Liver (tissue), 9 donors: Measurements from ENCODE around the gene RCOR1. TPM values are rescaled to one million over a fixed set of nuclear protein-coding genes. Genes with fewer than 3 reads are reported as not detected.

ENCODE experiments used
- DNase-seq: peaks from one replicate; pipeline ENCODE4 v3.0.0-alpha.2; 2017; ENCODE audit warnings: low spot score
- H3K27ac ChIP-seq, 2 donors: one replicate each; pipeline ENCODE4 v1.7.0; 2013; ENCODE audit warnings: inconsistent platforms in 2 of 2, low read length in 2 of 2, control low read depth in 1 of 2, low read depth in 1 of 2, mild to moderate bottlenecking in 1 of 2
- H3K27me3 ChIP-seq, 4 donors: one replicate each; pipeline versions ENCODE4 v1.6.1 to v1.7.0; 2013; ENCODE audit warnings: low read length in 3 of 4, inconsistent platforms in 1 of 4, mild to moderate bottlenecking in 1 of 4, moderate library complexity in 1 of 4; ENCODE audit not compliant: control insufficient read depth in 4 of 4, insufficient read depth in 4 of 4
- H3K36me3 ChIP-seq, 4 donors: one replicate each; pipeline versions ENCODE4 v1.6.1 to v1.7.0; 2013; ENCODE audit warnings: low read length in 3 of 4, mild to moderate bottlenecking in 3 of 4, low read depth in 1 of 4, moderate library complexity in 1 of 4; ENCODE audit not compliant: control insufficient read depth in 4 of 4, insufficient read depth in 3 of 4
- H3K4me1 ChIP-seq, 4 donors: one replicate each; pipeline versions ENCODE4 v1.6.1 to v1.7.0; 2013; ENCODE audit warnings: low read length in 3 of 4, mild to moderate bottlenecking in 3 of 4, moderate library complexity in 1 of 4; ENCODE audit not compliant: control insufficient read depth in 4 of 4, insufficient read depth in 4 of 4
- H3K4me3 ChIP-seq, 3 donors: one replicate each; pipeline versions ENCODE4 v1.6.1 to v1.7.0; 2013; ENCODE audit warnings: low read length in 3 of 3, control low read depth in 1 of 3, low read depth in 1 of 3, mild to moderate bottlenecking in 1 of 3
- H3K9ac ChIP-seq, 2 donors: one replicate each; pipeline ENCODE4 v1.7.0; 2013; ENCODE audit warnings: low read length in 2 of 2, mild to moderate bottlenecking in 2 of 2, moderate library complexity in 2 of 2, control low read depth in 1 of 2, low read depth in 1 of 2
- H3K9me3 ChIP-seq, 4 donors: one replicate each; pipeline versions ENCODE4 v1.6.1 to v1.7.0; 2013; ENCODE audit warnings: low read length in 3 of 4; ENCODE audit not compliant: control insufficient read depth in 4 of 4
- ATF3 ChIP-seq: IDR thresholded peaks from 2 replicates; pipeline ENCODE4 v1.6.1; 2016; ENCODE audit warnings: antibody characterized with exemption
- CTCF ChIP-seq: fragments of 150-350 bp; IDR thresholded peaks from 2 replicates; pipeline ENCODE4 v1.5.1; 2017; ENCODE audit warnings: improper control_type of control experiment, low read depth, low read length; ENCODE audit not compliant: missing input control
- EGR1 ChIP-seq, 2 donors: IDR thresholded peaks; 2 replicates each; pipeline ENCODE4 v1.6.1; 2016 to 2018; ENCODE audit warnings: antibody characterized with exemption in 2 of 2, low read depth in 2 of 2
- FOXA1 ChIP-seq: IDR thresholded peaks from 2 replicates; pipeline ENCODE4 v1.6.1; 2016; ENCODE audit warnings: antibody characterized with exemption
- FOXA2 ChIP-seq: IDR thresholded peaks from 2 replicates; pipeline ENCODE4 v1.6.1; 2016; ENCODE audit warnings: antibody characterized with exemption
- GABPA ChIP-seq, 2 donors: IDR thresholded peaks in 1 of 2; conservative IDR thresholded peaks in 1 of 2; 2 replicates each; pipeline ENCODE4 v1.6.1; 2016; ENCODE audit warnings: antibody characterized with exemption in 2 of 2, mild to moderate bottlenecking in 1 of 2, moderate library complexity in 1 of 2
- HNF4A ChIP-seq, 2 donors: conservative IDR thresholded peaks; 2 replicates each; pipeline ENCODE4 v1.6.1; 2016; ENCODE audit warnings: antibody characterized with exemption in 2 of 2, mild to moderate bottlenecking in 2 of 2
- HNF4G ChIP-seq: IDR thresholded peaks from 2 replicates; pipeline ENCODE4 v1.6.1; 2016; ENCODE audit warnings: antibody characterized with exemption
- JUND ChIP-seq, 2 donors: IDR thresholded peaks; 2 replicates each; pipeline ENCODE4 v1.6.1; 2016; ENCODE audit warnings: antibody characterized with exemption in 2 of 2
- RAD21 ChIP-seq, 2 donors: IDR thresholded peaks; 2 replicates each; pipeline ENCODE4 v1.6.1; 2016; ENCODE audit warnings: antibody characterized with exemption in 2 of 2, mild to moderate bottlenecking in 2 of 2
- REST ChIP-seq: IDR thresholded peaks from 2 replicates; pipeline ENCODE4 v1.6.1; 2016; ENCODE audit warnings: antibody characterized with exemption, mild to moderate bottlenecking
- RXRA ChIP-seq, 2 donors: IDR thresholded peaks; 2 replicates each; pipeline ENCODE4 v1.6.1; 2017 to 2018; ENCODE audit warnings: antibody characterized with exemption in 2 of 2, mild to moderate bottlenecking in 1 of 2
- SP1 ChIP-seq: IDR thresholded peaks from 2 replicates; pipeline ENCODE4 v1.6.1; 2018; ENCODE audit warnings: antibody characterized with exemption, mild to moderate bottlenecking
- TAF1 ChIP-seq: conservative IDR thresholded peaks from 2 replicates; pipeline ENCODE4 v1.6.1; 2016; ENCODE audit warnings: antibody characterized with exemption, mild to moderate bottlenecking
- YY1 ChIP-seq: IDR thresholded peaks from 2 replicates; pipeline ENCODE4 v1.6.1; 2016; ENCODE audit warnings: antibody characterized with exemption, mild to moderate bottlenecking
- WGBS: extraction: QIAGEN DNeasy Blood & Tissue Kit; methylation state at CpG from one replicate; pipeline ENCODE4 v1.1.7; 2013; 5-methylcytosine and 5-hydroxymethylcytosine counted together
- polyA plus RNA-seq, 2 donors: library from polyadenylated mRNA; stranded (reverse) in 1 of 2; unstranded in 1 of 2; fragments of 200-250 nt in 1 of 2; fragments of >200 nt in 1 of 2; fragmentation: Nextera tagmentation in 1 of 2; extraction: Ambion mirVana in 1 of 2; gene quantifications; one replicate each; pipeline versions ENCODE4 v1.2.1 to v1.2.3, GENCODE V29; 2013 to 2015
- total RNA-seq, 2 donors: library from RNA; depleted of rRNA; stranded (reverse); fragments of >200 nt; gene quantifications; one replicate each; pipeline ENCODE4 v1.2.3, GENCODE V29; 2014
- TF ChIP-seq, protein P1 (sequence below): IDR thresholded peaks from 2 replicates; pipeline ENCODE4 v1.6.1; 2016; ENCODE audit warnings: antibody characterized with exemption
- TF ChIP-seq, protein P2 (sequence below): IDR thresholded peaks from 2 replicates; pipeline ENCODE4 v1.6.1; 2016; ENCODE audit warnings: antibody characterized with exemption
- donor health status: healthy.
- donor health status: healthy.
- donor health status: healthy.
- donor health status: healthy.
- donor health status: healthy.

RCOR1 gene
- total and polyA plus RNA-seq, 4 donors = 4.2 to 17.0 (median 5.7) TPM

DNA sequence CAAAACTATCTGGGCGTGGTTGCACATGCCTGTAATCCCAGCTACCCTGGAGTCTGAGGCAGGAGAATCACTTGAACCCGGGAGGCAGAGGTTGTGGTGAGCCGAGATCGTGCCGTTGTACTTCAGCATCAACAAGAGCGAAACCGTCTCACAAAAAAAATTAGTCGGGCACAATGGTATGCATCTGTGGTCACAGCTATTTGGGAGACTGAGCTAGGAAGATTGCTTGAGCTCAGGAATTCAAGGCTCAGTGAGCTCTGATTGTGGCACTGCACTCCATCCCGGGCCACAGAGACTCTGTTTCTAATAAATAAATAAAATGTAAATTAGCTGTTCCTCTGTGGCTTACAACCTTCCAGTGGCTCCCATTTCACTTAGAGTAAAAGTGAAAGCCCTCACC, 28.0 kb downstream of the RCOR1 start:
- 95% methylated on average over 9 of the region's 9 CpGs for WGBS
- peaks cover 0 to 11% (median 9%) of the 10 kb centered on the region in 4 donors for H3K4me1 ChIP-seq
- TF ChIP-seq RXRA (IDR thresholded peaks at IDR 0.05) (no peak), HNF4G (no peak), CTCF (no peak), ATF3 (no peak), YY1 (no peak), JUND (IDR thresholded peaks at IDR 0.05) (no peak), TAF1 (no peak)
- TF ChIP-seq, protein P1, sequence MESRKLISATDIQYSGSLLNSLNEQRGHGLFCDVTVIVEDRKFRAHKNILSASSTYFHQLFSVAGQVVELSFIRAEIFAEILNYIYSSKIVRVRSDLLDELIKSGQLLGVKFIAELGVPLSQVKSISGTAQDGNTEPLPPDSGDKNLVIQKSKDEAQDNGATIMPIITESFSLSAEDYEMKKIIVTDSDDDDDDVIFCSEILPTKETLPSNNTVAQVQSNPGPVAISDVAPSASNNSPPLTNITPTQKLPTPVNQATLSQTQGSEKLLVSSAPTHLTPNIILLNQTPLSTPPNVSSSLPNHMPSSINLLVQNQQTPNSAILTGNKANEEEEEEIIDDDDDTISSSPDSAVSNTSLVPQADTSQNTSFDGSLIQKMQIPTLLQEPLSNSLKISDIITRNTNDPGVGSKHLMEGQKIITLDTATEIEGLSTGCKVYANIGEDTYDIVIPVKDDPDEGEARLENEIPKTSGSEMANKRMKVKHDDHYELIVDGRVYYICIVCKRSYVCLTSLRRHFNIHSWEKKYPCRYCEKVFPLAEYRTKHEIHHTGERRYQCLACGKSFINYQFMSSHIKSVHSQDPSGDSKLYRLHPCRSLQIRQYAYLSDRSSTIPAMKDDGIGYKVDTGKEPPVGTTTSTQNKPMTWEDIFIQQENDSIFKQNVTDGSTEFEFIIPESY = no peak

GRCh38 chr14:102622262-102622885, 29.9 kb downstream of the RCOR1 start:
- Histone ChIP-seq H3K9me3 (no peaks in the 10 kb centered on the region), H3K27ac (no peak overlapping the region), H3K36me3 (no peaks in the 10 kb centered on the region), H3K27me3 (no peaks in the 10 kb centered on the region), H3K9ac (no peak overlapping the region), H3K4me3 (no peak overlapping the region), H3K4me1 (peaks cover 1 to 10% (median 5%) of the 10 kb centered on the region in 4 donors)
- TF ChIP-seq FOXA1 = no peak
- no peak for TF ChIP-seq GABPA (IDR thresholded peaks at IDR 0.05 in 1 of 2, conservative IDR thresholded peaks at IDR 0.05 in 1 of 2)
- TF ChIP-seq SP1 = no peak
- no peak for TF ChIP-seq RXRA (IDR thresholded peaks at IDR 0.05)
- TF ChIP-seq FOXA2 = no peak
- no peak for TF ChIP-seq RAD21 (IDR thresholded peaks at IDR 0.05)
- no peak for TF ChIP-seq JUND (IDR thresholded peaks at IDR 0.05)
- TF ChIP-seq HNF4A (conservative IDR thresholded peaks at IDR 0.05) = no peak
- no peak for TF ChIP-seq EGR1 (IDR thresholded peaks at IDR 0.05; ENCODE audit: low read depth in 2 of 2)
- no peak for TF ChIP-seq CTCF
- no peak for TF ChIP-seq ATF3
- TF ChIP-seq, protein P1 = no peak
- TF ChIP-seq, protein P2, sequence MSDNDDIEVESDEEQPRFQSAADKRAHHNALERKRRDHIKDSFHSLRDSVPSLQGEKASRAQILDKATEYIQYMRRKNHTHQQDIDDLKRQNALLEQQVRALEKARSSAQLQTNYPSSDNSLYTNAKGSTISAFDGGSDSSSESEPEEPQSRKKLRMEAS = no peak
- no peak for TF ChIP-seq REST
- TF ChIP-seq HNF4G = no peak
- WGBS = 81% methylated on average over 10 of the region's 10 CpGs
- no peak for DNase-seq

More for the DNA sequence above, 28.0 kb downstream of the RCOR1 start:
- no peak for DNase-seq
- Histone ChIP-seq H3K9me3 (no peaks in the 10 kb centered on the region), H3K36me3 (no peaks in the 10 kb centered on the region), H3K9ac (no peak overlapping the region), H3K27me3 (no peaks in the 10 kb centered on the region), H3K4me3 (no peak overlapping the region), H3K27ac (no peak overlapping the region)
